ENCODE results near the gene ATF4.

ATF4 gene

DNA sequence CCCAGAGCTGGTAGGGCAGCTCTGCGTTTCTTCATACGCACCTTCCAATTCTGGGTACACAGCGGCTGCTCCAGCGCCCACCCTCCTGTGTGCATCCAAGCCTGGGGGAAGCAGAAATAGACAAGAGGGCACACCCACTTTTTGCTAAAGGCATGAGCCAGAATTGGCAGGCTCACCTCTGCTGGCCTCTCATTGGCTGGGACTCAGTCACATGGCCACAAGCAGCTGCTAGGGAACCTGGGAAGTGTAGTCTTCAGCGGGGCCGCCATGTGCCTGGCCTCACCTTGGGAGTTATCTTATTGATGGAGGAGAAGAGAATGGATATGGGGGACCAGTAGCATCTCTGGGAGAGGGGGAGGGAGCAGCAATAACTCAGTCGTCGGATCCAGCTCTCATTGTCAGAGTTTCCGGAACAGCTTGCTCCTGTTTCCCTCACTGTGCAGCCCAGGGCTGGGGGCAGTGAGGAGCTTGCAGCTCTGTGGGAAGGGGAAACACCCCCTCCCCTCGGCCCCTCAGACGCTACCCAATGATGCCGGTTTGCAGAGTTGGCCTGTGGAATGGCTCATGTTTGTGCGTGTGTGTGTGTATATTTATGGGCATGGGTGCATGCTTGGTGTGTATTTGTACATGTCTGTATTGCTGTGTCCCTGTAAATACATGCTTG is 30.1 kb upstream of the ATF4 start:
- H3K4me3 ChIP-seq (ENCODE audit: low read depth, low read length): no peak overlapping the region
- peak; percentile 82 for DNase-seq (ENCODE audit: low read depth)
- TF ChIP-seq, protein P1, sequence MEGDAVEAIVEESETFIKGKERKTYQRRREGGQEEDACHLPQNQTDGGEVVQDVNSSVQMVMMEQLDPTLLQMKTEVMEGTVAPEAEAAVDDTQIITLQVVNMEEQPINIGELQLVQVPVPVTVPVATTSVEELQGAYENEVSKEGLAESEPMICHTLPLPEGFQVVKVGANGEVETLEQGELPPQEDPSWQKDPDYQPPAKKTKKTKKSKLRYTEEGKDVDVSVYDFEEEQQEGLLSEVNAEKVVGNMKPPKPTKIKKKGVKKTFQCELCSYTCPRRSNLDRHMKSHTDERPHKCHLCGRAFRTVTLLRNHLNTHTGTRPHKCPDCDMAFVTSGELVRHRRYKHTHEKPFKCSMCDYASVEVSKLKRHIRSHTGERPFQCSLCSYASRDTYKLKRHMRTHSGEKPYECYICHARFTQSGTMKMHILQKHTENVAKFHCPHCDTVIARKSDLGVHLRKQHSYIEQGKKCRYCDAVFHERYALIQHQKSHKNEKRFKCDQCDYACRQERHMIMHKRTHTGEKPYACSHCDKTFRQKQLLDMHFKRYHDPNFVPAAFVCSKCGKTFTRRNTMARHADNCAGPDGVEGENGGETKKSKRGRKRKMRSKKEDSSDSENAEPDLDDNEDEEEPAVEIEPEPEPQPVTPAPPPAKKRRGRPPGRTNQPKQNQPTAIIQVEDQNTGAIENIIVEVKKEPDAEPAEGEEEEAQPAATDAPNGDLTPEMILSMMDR (conservative IDR thresholded peaks at IDR 0.05; ENCODE audit: low read depth, low read length): no peak

DNA sequence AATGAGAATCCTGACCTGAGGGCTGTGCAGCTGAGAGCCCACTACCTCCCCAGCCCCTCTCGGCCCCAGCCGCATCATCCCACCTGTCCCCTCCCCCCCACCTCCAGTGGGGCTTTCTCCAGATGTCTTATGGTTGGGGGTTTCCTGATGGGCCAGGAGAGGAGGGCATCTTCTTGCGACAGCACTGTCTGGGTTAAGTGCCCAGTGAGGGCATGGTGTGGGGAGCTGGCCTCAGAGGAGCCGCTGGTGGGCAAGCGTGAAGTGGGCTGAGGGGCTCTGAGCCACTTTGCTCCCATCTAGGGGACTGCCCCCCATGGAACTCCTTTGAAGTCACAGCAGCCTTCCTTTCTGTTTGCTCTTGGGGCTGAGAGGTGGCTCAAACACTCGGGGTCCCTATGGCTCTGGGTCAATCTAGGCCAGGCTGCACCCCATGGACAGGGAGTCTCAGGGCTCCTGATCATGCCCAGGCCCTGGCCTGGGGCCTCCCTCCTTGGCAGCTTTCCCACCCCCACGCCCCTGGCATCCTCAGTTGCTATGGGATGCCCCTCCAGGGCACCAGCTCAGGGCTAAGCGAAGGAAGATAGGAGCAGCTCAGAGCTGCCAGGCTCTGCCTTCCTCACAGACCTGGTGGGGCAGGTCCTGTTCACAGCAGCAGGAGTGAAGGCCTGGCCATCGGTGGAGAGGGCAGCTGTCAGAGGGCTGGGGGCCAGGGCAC is 29.2 kb upstream of the ATF4 start:
- H3K4me3 ChIP-seq (ENCODE audit: low read depth, low read length): no peak overlapping the region
- no peak for DNase-seq (ENCODE audit: low read depth)
- TF ChIP-seq, protein P1 (conservative IDR thresholded peaks at IDR 0.05; ENCODE audit: low read depth, low read length): no peak

DNA sequence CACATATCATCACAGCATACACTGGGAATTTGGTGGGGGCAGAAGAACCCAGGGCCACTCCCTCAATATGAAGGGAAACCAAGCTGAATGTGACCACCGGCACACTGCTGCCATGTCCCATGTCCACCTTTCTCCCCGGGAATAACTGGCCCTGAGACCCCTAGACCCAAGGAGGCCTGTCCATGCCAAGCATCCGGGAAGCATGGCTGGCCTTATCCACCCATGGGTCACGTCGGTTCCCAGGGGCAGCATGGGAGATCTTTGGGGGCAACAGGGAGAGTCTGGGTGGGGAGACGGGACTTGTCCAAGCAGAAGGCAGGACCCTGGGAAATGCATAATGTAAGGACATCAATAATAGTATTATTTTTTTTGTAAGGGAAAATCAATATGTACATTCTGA is 28.7 kb upstream of the ATF4 start:
- H3K4me3 ChIP-seq (ENCODE audit: low read depth, low read length): no peak overlapping the region
- DNase-seq (ENCODE audit: low read depth): no peak
- TF ChIP-seq, protein P1 (conservative IDR thresholded peaks at IDR 0.05; ENCODE audit: low read depth, low read length): no peak

DNA sequence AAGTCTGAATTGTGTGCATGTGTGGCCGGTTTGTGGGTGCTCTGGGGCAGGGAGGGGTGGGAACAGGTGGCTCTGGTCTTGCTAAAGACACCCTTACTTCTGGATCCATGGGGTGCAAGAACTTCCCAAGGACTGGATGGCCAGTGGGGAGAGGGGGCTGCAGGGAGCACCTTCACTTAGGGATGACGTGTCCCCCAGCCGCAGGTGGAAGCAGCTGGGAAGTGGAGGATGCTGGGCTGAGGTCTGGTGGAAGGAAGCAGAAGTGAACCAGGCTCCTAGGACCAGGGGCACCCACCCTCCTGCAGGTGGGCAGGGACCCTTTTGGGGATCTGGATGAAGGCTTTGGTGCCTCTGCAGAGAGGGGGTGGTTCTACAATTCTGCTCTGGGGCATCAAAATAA is 28.2 kb upstream of the ATF4 start:
- TF ChIP-seq, protein P1 (conservative IDR thresholded peaks at IDR 0.05; ENCODE audit: low read depth, low read length): no peak
- H3K4me3 ChIP-seq (ENCODE audit: low read depth, low read length): no peak overlapping the region

DNA sequence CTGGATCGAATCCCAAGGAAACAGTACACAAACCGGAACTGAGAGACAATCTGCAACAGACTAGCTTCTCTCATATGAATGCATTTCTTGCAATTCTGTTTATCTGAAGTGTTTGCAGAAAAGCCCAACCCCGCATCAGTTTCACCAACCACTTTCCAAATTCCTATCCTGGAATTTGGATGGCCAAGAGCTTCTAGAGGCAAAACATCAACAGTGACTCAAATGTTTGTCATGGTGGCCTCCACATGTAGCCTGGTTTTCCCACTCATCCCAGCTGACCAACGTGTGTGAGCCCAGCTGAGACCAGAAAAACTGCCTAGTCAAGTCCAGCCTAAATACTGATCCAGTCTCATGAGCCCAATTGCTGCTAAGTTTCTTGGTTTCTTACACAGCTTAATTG is 26.6 kb upstream of the ATF4 start:
- TF ChIP-seq, protein P1 (conservative IDR thresholded peaks at IDR 0.05; ENCODE audit: low read depth, low read length): no peak
- no peak overlapping the region for H3K4me3 ChIP-seq (ENCODE audit: low read depth, low read length)
- DNase-seq (ENCODE audit: low read depth): peak; percentile 44

More for the DNA sequence above, 28.2 kb upstream of the ATF4 start:
- no peak for DNase-seq (ENCODE audit: low read depth)

DNA sequence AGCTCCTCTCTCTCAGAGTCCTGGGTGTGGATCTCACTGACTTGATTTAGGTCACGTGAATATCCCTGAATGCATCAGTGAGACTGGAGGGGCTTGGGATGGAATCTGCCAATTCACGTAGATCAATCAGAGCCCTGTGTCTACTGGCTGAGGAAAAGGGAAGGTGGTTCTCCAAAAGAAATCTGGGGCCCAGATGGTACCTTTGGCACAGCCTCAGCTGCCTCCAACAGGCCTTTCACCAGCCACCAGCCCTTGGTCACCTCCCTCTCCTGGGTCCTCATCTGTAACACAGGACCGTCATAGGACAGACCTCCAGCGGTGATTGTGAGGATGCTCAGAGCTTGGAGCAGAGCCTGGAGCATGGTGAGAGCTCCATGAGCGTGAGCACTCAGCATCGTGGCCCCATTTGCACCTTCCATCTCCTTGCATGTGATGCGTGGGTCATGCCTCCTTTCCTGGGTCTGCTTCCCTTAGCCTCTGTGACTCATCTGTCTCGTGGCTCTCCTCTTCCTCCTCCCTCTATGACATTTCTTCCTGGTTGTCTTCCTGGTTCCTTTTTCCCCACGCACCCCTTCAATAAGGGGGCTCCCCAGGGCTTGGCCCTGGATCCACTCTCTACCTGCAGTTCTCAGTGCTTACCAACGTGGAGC is 25.8 kb upstream of the ATF4 start:
- no peak for DNase-seq (ENCODE audit: low read depth)
- TF ChIP-seq, protein P1 (conservative IDR thresholded peaks at IDR 0.05; ENCODE audit: low read depth, low read length): no peak
- no peak overlapping the region for H3K4me3 ChIP-seq (ENCODE audit: low read depth, low read length)

Measured in choroid plexus epithelial cell (primary cell).